ENCODE data around the gene STRN. TPM values are rescaled to one million over a fixed set of nuclear protein-coding genes. Genes with fewer than 3 reads are reported as not detected.
"Not testable (repeated sequence)": the region's sequence is repeated elsewhere in the genome, so short reads cannot be mapped to it uniquely, and the experiment has no call there.

STRN gene
- total RNA-seq, 2 experiments from 2014 or later: 16.1 to 32.6 TPM

GRCh38 chr2:36941867-36942266, 24.5 kb downstream of the STRN start:
- no peak overlapping the region for H2AFZ ChIP-seq (ENCODE audit: low read length)
- no peaks in the 10 kb centered on the region for H3K4me1 ChIP-seq (ENCODE audit: insufficient read depth, low read length, poor library complexity, severe bottlenecking)
- POLR2A ChIA-PET: interaction anchor here (1.4 kb wide), 1 partner anchor 13 kb away, joined by 3 read pairs; no protein-coding TSS in a partner anchor
- no peaks in the 10 kb centered on the region for H3K9me3 ChIP-seq (ENCODE audit: low read length)
- H4K20me1 ChIP-seq (ENCODE audit: insufficient read depth, low read length): no peaks in the 10 kb centered on the region
- H3K27ac ChIP-seq (ENCODE audit: low read depth, low read length, poor library complexity, severe bottlenecking): no peak overlapping the region
- H3K36me3 ChIP-seq (ENCODE audit: insufficient read depth, low read length): no peaks in the 10 kb centered on the region
- H3K4me2 ChIP-seq (ENCODE audit: low read length): no peak overlapping the region
- no peak overlapping the region for H3K4me3 ChIP-seq (ENCODE audit: low read depth, low read length, poor library complexity, severe bottlenecking)
- no TSS peak for BruUV-seq (replicated peaks)
- no peak for DNase-seq (ENCODE audit: low spot score)
- intact Hi-C loops (cut with micrococcal nuclease; ENCODE audit: unreplicated experiment): no loop called here
- H3K79me2 ChIP-seq (ENCODE audit: insufficient read depth, low read depth, low read length): peaks cover 4% of the 10 kb centered on the region; the same call in 1 of the 2 replicates
- CTCF ChIA-PET (ENCODE audit: unreplicated experiment): no interaction called here
- TF ChIP-seq CTCF (conservative IDR thresholded peaks at IDR 0.05; ENCODE audit: low read length) (no peak), EZH2phosphoT487 (IDR thresholded peaks at IDR 0.05; ENCODE audit: borderline replicate concordance, low read depth, low read length) (no peak)
- H3K9me2 ChIP-seq (ENCODE audit: insufficient read depth, low read length): no peaks in the 10 kb centered on the region

DNA sequence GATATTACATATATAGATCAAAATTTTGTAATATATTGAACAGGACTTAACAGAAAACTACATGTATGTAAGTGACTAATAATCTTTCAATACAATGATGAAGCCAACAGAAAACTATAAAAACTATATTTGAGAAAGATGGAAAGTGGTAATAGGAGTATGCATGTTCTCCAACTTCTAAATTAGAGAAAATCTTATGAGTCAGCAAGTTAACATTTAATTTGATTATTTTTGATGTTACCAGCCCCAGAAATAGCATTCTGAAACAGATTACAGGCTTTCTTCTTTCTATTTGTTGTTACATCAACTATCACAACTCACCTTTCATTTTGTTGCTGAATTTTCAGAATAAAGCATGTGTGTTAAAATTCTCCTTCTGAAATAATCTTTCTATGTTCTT, 29.8 kb downstream of the STRN start:
- H3K27ac ChIP-seq (ENCODE audit: low read depth, low read length, poor library complexity, severe bottlenecking); H4K20me1 ChIP-seq (ENCODE audit: insufficient read depth, low read length); H3K4me2 ChIP-seq (ENCODE audit: low read length); H3K9me2 ChIP-seq (ENCODE audit: insufficient read depth, low read length); H3K4me3 ChIP-seq (ENCODE audit: low read depth, low read length, poor library complexity, severe bottlenecking); H3K36me3 ChIP-seq (ENCODE audit: insufficient read depth, low read length); DNase-seq (ENCODE audit: low spot score); H2AFZ ChIP-seq (ENCODE audit: low read length); CTCF ChIA-PET (ENCODE audit: unreplicated experiment); H3K4me1 ChIP-seq (ENCODE audit: insufficient read depth, low read length, poor library complexity, severe bottlenecking); intact Hi-C loops (cut with micrococcal nuclease; ENCODE audit: unreplicated experiment); H3K79me2 ChIP-seq (ENCODE audit: insufficient read depth, low read depth, low read length); H3K9me3 ChIP-seq (ENCODE audit: low read length); BruUV-seq (replicated peaks): not testable (repeated sequence)
- POLR2A ChIA-PET: interaction anchor here (0.6 to 0.9 kb wide), 2 partner anchors 28 to 93 kb away, joined by 3 to 4 read pairs; no protein-coding TSS in a partner anchor

GRCh38 chr2:36931688-36932087, 34.6 kb downstream of the STRN start:
- H3K79me2 ChIP-seq (ENCODE audit: insufficient read depth, low read depth, low read length); H3K4me3 ChIP-seq (ENCODE audit: low read depth, low read length, poor library complexity, severe bottlenecking); H3K9me2 ChIP-seq (ENCODE audit: insufficient read depth, low read length); H2AFZ ChIP-seq (ENCODE audit: low read length); H3K4me2 ChIP-seq (ENCODE audit: low read length); BruUV-seq (replicated peaks); H3K27ac ChIP-seq (ENCODE audit: low read depth, low read length, poor library complexity, severe bottlenecking); DNase-seq (ENCODE audit: low spot score); H4K20me1 ChIP-seq (ENCODE audit: insufficient read depth, low read length); intact Hi-C loops (cut with micrococcal nuclease; ENCODE audit: unreplicated experiment); H3K36me3 ChIP-seq (ENCODE audit: insufficient read depth, low read length); H3K4me1 ChIP-seq (ENCODE audit: insufficient read depth, low read length, poor library complexity, severe bottlenecking); H3K9me3 ChIP-seq (ENCODE audit: low read length); CTCF ChIA-PET (ENCODE audit: unreplicated experiment): not testable (repeated sequence)
- POLR2A ChIA-PET: interaction anchor here (0.6 to 1.1 kb wide), 2 partner anchors 28 to 174 kb away, joined by 3 read pairs; no protein-coding TSS in a partner anchor

DNA sequence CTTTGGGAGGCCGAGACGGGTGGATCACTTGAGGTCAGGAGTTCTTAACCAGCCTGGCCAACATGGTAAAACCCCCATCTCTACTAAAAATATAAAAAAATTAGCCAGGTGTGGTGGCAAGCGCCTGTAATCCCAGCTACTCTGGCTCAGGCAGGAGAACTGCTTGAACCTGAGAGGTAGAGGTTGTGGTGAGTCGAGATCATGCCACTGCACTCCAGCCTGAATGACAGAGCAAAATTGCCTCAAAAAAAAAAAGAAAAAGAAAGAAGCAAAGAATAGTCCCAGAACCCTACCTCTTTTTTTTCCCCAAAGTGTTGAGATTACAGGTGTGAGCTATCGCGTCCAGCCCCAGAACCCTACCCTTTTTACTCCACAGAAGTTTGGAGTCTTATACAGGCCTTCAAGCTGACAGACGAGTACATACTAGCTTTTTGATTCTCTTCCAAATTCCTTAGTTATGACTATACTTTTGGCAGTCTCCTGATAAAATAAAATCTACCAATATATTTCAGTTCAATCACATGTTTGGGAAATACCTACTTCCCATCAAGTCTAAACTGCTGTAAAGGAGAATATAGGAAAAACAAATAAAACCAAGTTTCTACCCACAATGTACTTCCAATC, 35.4 kb downstream of the STRN start:
- H3K4me3 ChIP-seq (ENCODE audit: low read depth, low read length, poor library complexity, severe bottlenecking); H3K9me3 ChIP-seq (ENCODE audit: low read length); H3K4me1 ChIP-seq (ENCODE audit: insufficient read depth, low read length, poor library complexity, severe bottlenecking); intact Hi-C loops (cut with micrococcal nuclease; ENCODE audit: unreplicated experiment); H3K9me2 ChIP-seq (ENCODE audit: insufficient read depth, low read length); CTCF ChIA-PET (ENCODE audit: unreplicated experiment); H3K27ac ChIP-seq (ENCODE audit: low read depth, low read length, poor library complexity, severe bottlenecking); DNase-seq (ENCODE audit: low spot score); H3K4me2 ChIP-seq (ENCODE audit: low read length); H3K36me3 ChIP-seq (ENCODE audit: insufficient read depth, low read length); H2AFZ ChIP-seq (ENCODE audit: low read length); H3K79me2 ChIP-seq (ENCODE audit: insufficient read depth, low read depth, low read length); BruUV-seq (replicated peaks); H4K20me1 ChIP-seq (ENCODE audit: insufficient read depth, low read length): not testable (repeated sequence)
- POLR2A ChIA-PET: interaction anchor here (0.6 to 0.7 kb wide), 2 partner anchors 55 to 175 kb away, joined by 3 to 4 read pairs; no protein-coding TSS in a partner anchor

DNA sequence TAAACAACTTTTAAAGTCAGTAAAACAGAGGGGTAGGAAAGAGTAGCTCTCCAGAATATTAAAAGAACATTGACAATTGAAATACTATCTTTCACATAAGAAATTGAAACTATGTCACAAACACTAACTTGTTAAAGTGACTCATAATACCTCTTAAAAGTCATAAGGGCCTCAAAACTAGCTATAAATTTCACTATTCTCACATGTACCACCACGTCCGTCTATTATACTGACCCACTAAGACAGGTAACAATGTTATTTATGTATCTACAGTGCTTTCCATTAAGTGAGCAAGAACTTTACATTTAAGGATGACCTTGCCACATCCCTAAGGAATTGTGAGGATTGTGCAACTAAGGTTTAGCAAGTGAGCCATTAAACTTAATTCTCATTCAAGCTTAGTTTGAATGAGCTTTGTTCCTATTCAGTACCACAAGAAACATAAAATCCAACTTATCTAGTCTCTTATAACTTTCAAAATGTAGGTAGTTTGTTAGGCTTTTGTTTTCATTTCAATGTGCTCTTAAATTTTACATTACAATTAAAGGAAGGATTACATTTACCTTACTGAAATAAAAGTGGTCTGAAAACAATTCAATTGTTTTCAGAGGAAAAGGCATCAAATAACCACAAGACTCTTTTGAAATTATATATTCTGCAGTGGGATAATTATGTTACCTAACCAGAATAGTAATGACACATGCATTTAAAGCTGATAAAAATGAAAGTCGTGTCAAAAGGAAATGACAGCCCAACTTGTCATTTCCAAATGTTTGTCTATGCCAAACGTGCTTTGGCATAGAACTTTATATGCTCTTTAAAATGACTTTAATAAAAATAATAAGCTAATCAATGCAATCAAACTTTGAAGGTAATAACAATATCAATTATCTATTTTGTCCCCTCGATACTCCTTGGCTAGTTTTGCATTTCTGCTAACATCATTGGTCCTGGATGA, 39.9 kb downstream of the STRN start:
- H3K27ac ChIP-seq (ENCODE audit: low read depth, low read length, poor library complexity, severe bottlenecking); intact Hi-C loops (cut with micrococcal nuclease; ENCODE audit: unreplicated experiment); H3K79me2 ChIP-seq (ENCODE audit: insufficient read depth, low read depth, low read length); H3K4me2 ChIP-seq (ENCODE audit: low read length); H3K4me3 ChIP-seq (ENCODE audit: low read depth, low read length, poor library complexity, severe bottlenecking); CTCF ChIA-PET (ENCODE audit: unreplicated experiment); DNase-seq (ENCODE audit: low spot score); H3K4me1 ChIP-seq (ENCODE audit: insufficient read depth, low read length, poor library complexity, severe bottlenecking); H4K20me1 ChIP-seq (ENCODE audit: insufficient read depth, low read length); H3K36me3 ChIP-seq (ENCODE audit: insufficient read depth, low read length); POLR2A ChIA-PET; H3K9me2 ChIP-seq (ENCODE audit: insufficient read depth, low read length); H2AFZ ChIP-seq (ENCODE audit: low read length); H3K9me3 ChIP-seq (ENCODE audit: low read length); BruUV-seq (replicated peaks): not testable (repeated sequence)
